ENCODE results near the gene CD248.

DNA sequence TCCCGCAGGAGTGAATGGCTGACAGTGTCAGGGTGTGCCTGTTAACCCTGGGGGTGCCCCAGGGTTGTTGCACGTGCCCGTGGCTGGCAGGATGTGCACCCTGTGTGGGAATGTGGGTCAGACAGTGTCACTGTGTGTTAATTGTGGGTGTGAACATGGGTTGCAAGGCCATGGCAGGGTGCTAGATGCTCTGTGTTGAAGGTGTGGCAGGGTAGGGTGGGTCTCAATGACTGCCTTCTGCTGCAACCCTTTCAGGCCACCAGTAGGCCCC lies 11.1 kb upstream of the CD248 start:
- TF ChIP-seq CTCF (IDR thresholded peaks at IDR 0.05; ENCODE audit: insufficient read depth, low read depth, low read length) = no peak
- TF ChIP-seq EZH2 (IDR thresholded peaks at IDR 0.05; ENCODE audit: insufficient read depth, low read length) = no peak

Data from astrocyte (in vitro differentiated cells and primary cell).